ENCODE results near the gene CD63. TPM values are rescaled to one million over a fixed set of nuclear protein-coding genes. Genes with fewer than 3 reads are reported as not detected.

Gene CD63
- total RNA-seq, 2 experiments from 2014 or later: 150 to 165 TPM

DNA sequence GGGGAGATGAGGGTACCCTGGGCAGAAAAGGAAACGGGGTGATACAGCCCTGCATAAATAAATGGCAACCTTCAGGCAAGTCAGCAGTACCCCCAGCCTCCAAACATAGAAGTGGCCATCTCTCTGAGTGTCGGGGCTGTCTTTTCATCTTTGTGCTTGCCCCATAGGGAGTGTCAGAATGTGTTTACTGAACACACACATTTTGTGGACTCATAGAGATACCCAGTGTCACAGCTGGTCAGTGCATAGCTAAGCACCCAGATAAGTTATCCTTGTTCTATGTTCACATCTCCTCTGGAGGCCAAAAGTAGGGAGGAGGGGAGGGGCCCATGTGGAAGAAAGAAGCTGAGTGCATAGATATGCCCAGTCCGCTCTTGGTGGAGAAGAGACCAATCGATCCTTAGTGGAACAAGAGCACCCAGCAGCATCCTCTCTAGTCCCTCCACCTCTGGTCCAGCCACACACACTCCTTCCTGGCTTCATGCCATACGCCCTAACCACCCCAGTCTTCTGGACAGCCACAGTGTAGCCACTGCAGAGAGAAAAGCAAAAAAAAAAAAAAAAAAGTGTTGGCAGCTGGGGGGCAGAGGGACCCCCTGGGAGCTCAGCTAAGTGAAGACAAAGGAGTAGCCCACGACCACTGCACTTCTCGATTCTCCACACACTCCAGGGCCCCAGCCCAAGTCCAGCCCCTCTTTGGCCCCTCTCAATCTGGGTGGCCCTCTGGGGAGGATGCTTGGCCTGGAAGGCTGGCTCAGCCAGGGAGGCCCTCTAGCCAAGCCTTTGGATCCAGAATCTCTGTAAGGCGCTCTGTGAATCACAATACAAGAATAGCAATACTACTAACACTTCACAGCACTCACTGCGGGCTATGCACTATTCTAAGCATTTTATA is 23.7 kb downstream of the CD63 start:
- DNase-seq: no peak

DNA sequence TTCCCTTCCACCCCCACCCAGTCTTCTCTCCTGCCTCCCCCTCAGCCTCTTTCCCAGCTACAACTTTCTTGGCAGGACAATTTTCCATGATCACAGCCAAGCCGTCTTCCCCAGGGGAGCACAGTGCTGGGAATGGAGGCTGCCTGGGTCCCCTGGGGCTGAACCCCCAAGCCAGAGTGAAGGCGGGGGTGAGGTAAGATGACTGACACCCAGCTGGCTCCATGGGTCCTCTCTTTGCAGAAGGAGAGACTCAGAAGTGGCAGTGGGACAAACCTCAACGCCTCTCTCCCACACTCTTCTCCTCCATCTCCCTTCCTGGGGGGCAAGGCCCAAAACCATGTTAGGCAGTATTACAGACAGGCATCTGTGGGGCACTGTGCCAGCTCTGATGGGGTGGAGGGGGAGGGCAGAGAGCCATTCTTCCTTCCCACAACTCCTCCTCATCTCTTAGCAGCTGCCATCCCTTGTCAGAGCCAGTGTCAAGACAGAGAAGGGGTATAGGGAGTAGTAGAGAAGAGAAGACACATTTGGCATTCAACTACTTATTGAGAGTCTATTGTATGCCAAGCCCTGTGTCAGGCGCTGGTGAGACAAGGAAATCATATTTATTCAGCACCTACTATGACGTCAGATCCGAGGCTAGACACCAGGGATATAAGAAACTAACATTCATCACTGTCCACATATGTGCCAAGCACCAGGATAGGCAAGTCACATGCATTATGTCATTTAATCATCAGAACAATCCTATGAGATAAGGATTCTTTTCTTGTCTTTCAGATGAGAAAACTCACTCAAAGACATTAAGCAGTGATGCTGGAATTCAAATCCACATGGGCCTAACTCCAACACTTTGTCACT is 24.7 kb downstream of the CD63 start:
- Mint-ChIP-seq H3K27ac (no peak overlapping the region), H3K9me3 (no peaks in the 10 kb centered on the region), H3K27me3 (peaks cover 31% of the 10 kb centered on the region), H3K4me3 (no peak overlapping the region), H3K4me1 (peaks cover 13% of the 10 kb centered on the region), H3K36me3 (no peaks in the 10 kb centered on the region)
- POLR2A ChIA-PET: interaction anchor here (0.6 to 0.9 kb wide), 2 partner anchors 27 to 104 kb away, joined by 3 to 4 read pairs; no protein-coding TSS in a partner anchor
- no peak for DNase-seq
- no peak for ATAC-seq (ENCODE audit: low read depth)

More for the DNA sequence above, 23.7 kb downstream of the CD63 start:
- no peaks in the 10 kb centered on the region for H3K9me3 Mint-ChIP-seq
- H3K27me3 Mint-ChIP-seq: peaks cover 40% of the 10 kb centered on the region
- POLR2A ChIA-PET: interaction anchor here (0.7 kb wide), 1 partner anchor 11 kb away, joined by 4 read pairs; the partner anchor contains the start of gene BLOC1S1
- H3K4me1 Mint-ChIP-seq: peaks cover 14% of the 10 kb centered on the region
- H3K27ac Mint-ChIP-seq: no peak overlapping the region
- no peak overlapping the region for H3K4me3 Mint-ChIP-seq
- H3K36me3 Mint-ChIP-seq: no peaks in the 10 kb centered on the region
- ATAC-seq (ENCODE audit: low read depth): no peak

DNA sequence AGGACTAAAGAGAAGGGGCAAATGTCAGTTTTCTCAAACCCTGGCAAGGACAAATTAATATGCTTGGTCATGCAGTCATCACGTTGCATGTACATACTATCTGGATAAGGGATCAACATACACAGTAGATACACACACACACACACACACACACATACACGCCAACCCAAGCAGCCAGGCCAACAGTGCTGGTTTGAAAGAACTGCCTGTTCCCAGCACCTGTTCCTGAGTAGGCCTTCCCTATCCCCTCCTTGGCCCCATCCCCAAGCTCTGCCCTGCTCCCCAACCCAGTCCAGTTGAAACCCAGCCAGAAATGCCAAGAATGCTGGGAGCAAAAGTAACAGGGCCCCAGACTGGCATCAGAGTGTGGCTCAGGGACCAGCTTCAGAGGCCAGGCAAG is 25.5 kb downstream of the CD63 start:
- no peaks in the 10 kb centered on the region for H3K9me3 Mint-ChIP-seq
- no peak overlapping the region for H3K4me3 Mint-ChIP-seq

DNA sequence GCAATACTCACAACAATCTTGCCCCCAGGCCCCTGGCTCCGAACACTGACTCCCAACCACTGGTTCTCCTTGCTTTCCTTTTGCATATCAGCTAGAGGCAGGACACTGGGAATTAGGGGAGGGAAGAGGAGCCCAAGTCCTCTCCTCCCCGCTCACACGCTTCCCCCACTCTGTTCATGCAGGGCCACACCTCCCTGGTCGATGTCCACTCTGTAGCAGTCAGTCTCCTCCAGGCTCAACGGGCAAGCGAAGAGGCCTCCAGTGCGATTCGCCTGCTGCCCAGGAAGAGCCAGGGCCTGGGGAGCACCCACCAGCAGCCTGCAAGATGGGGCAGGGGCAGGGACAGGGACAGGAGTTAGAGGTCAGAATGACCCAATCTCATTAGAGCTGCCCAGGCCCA is 25.9 kb downstream of the CD63 start:
- no peak overlapping the region for H3K4me3 Mint-ChIP-seq
- DNase-seq (no peak), ATAC-seq (ENCODE audit: low read depth) (no peak)
- H3K9me3 Mint-ChIP-seq: no peaks in the 10 kb centered on the region
- H3K27me3 Mint-ChIP-seq: peaks cover 22% of the 10 kb centered on the region
- H3K36me3 Mint-ChIP-seq: no peaks in the 10 kb centered on the region
- H3K27ac Mint-ChIP-seq: no peak overlapping the region
- POLR2A ChIA-PET: no interaction called here
- peaks cover 3% of the 10 kb centered on the region for H3K4me1 Mint-ChIP-seq

More for the DNA sequence above, 25.5 kb downstream of the CD63 start:
- DNase-seq (no peak), ATAC-seq (ENCODE audit: low read depth) (no peak)
- peaks cover 25% of the 10 kb centered on the region for H3K27me3 Mint-ChIP-seq
- POLR2A ChIA-PET: interaction anchor here (0.9 kb wide), 1 partner anchor 28 kb away, joined by 4 read pairs; no protein-coding TSS in a partner anchor
- H3K4me1 Mint-ChIP-seq: peaks cover 6% of the 10 kb centered on the region
- no peaks in the 10 kb centered on the region for H3K36me3 Mint-ChIP-seq
- H3K27ac Mint-ChIP-seq: no peak overlapping the region

DNA sequence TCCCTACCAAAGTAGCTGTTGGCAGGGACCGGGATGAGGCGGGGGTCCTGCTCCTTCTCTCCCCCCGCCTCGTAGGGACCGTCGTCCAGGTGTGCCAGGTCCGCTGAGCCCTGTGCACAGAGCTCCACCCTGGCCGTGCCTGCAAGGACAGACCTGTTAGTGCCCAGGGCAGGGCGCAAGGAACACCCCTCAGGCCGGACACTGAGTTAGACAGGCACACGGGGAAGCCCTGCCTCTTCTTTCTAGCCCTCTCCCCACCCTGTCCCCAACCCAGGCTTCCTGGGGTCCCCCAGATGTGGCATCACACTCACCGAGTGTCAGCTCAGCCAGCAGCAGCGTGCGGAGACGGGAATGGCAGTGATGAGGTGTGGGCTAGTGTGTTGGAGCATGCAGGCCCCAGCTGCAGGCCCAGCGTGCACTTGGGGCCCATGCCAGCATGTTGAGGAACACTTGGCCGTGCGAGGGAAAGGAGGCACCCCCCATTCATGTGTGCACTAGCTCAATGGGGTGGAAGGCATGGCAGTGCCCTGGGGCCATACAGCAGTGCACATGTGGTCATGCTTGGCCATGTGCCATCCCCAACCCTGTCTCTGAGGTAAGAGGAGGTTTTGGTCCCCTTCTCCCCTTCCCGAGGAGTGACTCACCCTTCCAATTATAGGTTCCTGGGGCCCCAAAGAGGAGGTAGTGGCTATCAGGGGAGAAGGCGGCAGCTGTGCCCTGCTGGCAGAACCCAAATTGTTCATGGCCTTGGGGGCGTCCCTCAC is 28.4 kb downstream of the CD63 start:
- Mint-ChIP-seq H3K4me3 (no peak overlapping the region), H3K27ac (no peak overlapping the region), H3K36me3 (no peaks in the 10 kb centered on the region), H3K9me3 (no peaks in the 10 kb centered on the region), H3K27me3 (peaks cover 2% of the 10 kb centered on the region), H3K4me1 (no peaks in the 10 kb centered on the region)
- ATAC-seq (ENCODE audit: low read depth) (no peak), DNase-seq (no peak)
- POLR2A ChIA-PET: no interaction called here

DNA sequence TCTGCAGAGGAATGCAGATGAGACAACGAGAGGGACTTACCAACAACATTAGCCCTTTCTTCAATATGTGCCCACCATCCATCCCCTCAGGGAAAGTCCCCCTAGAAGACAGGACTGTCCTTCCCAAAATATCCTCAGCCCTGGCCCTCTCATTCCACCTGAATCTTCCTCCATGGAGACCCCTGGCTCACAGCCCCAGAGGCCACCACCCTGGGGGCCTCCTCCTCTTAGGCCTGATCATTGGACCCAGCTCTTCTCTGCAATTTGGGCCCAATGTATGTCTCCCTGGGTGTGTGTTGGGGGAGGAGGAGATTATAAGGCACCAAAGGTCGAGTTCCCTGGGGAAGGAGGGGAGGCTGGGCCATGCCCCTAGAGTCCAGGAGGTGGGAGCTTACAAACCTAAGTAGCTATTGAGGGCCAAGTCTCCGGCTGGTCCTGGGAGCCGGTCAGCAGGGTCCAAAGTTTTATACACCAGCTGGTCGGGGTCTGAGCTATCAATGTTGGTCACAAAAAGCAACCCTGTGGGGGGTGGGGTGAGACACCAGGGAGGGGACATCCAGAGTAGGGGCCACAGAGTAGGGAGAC is 29.2 kb downstream of the CD63 start:
- Mint-ChIP-seq H3K4me1 (no peaks in the 10 kb centered on the region), H3K9me3 (no peaks in the 10 kb centered on the region), H3K27me3 (peaks cover 2% of the 10 kb centered on the region), H3K27ac (no peak overlapping the region), H3K4me3 (no peak overlapping the region), H3K36me3 (no peaks in the 10 kb centered on the region)
- peak; percentile 6 for DNase-seq
- POLR2A ChIA-PET: no interaction called here
- ATAC-seq (ENCODE audit: low read depth): no peak

DNA sequence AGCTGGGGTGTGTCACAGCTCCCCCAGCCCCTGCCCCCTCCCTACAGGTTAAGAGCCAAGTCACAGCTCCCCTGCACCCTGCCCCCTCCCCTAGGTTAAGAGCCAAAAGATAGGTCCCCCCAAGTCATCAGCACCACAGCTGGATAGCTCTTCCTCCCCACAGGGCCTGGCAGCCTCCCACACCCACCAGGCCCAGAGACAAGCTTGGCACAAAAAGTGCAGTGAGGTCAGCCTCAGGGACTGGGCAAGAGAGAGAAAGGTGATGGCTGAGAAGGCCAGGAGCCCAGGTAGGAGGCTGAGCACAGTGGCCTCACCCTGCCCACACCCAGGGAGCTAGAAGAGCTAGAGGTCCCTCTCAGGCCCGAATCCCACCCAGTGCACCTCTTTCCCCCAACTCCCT is 29.8 kb downstream of the CD63 start:
- Mint-ChIP-seq H3K27ac (no peak overlapping the region), H3K36me3 (no peaks in the 10 kb centered on the region), H3K4me1 (no peaks in the 10 kb centered on the region), H3K9me3 (no peaks in the 10 kb centered on the region), H3K4me3 (no peak overlapping the region), H3K27me3 (peaks cover 2% of the 10 kb centered on the region)
- DNase-seq: peak; percentile 10
- POLR2A ChIA-PET: no interaction called here
- ATAC-seq (ENCODE audit: low read depth): no peak

DNA sequence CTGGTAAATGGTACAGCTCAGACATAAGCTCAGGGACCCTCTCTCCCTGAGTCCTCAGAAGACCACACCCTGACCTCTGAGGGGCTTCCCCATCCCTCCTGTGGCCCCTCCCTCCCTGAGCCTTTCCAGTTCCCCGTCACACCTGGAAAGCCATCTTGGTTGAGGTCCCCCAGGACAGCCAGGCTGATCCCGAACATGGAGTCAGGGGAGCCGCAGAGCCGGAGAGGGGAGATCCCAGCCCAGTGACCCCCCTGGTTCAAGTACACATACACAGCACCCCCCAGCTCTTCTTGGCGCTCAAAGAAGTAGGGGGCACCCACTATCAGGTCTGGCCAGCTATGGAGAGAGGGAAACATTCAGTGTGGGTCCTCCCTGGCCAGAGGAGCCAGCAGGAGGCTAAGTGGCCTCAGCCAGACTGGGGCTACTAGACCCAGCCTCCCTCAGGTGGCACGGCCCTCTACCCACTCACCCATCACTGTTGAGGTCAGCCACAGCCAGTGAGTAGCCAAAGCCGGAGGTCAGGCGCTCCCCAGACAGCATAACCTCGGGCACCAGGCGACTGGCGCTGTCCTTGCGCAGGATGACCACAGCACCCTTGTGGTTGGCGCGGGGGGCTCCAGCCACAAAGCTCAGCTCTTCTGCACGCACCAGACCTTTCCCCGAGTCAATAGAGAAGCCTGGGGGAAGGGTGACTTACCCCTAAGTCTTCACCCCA is 30.4 kb downstream of the CD63 start:
- H3K4me1 Mint-ChIP-seq: no peaks in the 10 kb centered on the region
- no peaks in the 10 kb centered on the region for H3K27me3 Mint-ChIP-seq
- POLR2A ChIA-PET: no interaction called here
- no peaks in the 10 kb centered on the region for H3K9me3 Mint-ChIP-seq
- no peaks in the 10 kb centered on the region for H3K36me3 Mint-ChIP-seq
- no peak overlapping the region for H3K27ac Mint-ChIP-seq
- no peak overlapping the region for H3K4me3 Mint-ChIP-seq
- peak; percentile 17 for DNase-seq
- no peak for ATAC-seq (ENCODE audit: low read depth)

DNA sequence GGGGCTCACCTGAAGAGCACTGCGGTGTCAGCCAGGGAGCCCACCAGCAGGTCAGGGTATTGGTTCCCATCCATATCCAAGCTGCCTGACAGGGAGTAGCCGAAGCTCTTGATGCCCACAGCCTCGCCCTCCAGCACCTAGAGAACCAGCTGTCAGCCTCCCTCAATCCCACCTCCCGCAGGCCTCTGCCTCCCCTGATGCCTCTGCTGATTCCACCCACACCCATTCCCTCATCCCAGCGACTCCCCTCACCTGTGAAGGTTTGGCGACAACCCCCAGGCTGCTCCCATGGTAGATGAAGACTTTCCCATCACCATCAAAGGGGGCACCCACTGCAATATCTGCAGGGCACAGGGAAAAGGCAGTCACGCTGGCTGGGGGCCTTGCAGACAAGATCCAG is 31.1 kb downstream of the CD63 start:
- Mint-ChIP-seq H3K36me3 (no peaks in the 10 kb centered on the region), H3K27ac (no peak overlapping the region), H3K27me3 (no peaks in the 10 kb centered on the region), H3K9me3 (no peaks in the 10 kb centered on the region), H3K4me3 (no peak overlapping the region), H3K4me1 (no peaks in the 10 kb centered on the region)
- POLR2A ChIA-PET: no interaction called here
- DNase-seq: peak; percentile 12
- ATAC-seq (ENCODE audit: low read depth): no peak

DNA sequence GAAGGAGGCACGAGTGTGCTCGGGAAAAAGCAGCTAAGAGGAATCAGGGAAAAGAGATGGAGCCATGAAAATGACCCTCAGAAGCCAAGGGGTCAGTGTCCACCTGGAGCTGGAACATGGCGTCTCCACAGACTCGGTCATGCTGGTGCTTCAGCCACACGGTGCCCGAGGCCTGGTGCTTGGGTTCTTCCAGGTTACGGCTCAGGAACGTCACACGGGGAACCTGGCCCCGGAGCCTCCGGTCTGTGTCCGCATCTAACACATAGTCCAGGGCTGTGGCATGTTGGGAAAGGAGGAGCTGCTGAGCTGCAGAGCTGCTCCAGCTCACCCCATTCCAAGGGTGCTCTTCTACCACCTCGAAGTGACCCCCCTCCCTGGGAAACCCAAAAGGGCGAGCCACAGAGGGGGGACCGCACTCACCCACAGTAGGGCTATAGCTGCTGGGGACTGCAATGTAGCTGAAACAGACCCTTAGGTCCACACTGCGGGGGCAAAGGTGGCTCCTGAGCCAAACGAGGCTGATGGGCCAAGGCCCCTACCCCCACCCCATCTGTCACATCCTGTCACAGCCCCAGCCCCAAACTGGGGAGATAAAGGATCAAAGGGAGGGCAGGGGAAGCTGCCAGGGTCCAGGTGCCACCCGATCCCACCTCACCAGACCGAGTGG is 31.9 kb downstream of the CD63 start:
- Mint-ChIP-seq H3K27me3 (no peaks in the 10 kb centered on the region), H3K36me3 (no peaks in the 10 kb centered on the region), H3K27ac (no peak overlapping the region), H3K9me3 (no peaks in the 10 kb centered on the region), H3K4me1 (no peaks in the 10 kb centered on the region), H3K4me3 (no peak overlapping the region)
- POLR2A ChIA-PET: no interaction called here
- DNase-seq (peak; percentile 17), ATAC-seq (ENCODE audit: low read depth) (no peak)

DNA sequence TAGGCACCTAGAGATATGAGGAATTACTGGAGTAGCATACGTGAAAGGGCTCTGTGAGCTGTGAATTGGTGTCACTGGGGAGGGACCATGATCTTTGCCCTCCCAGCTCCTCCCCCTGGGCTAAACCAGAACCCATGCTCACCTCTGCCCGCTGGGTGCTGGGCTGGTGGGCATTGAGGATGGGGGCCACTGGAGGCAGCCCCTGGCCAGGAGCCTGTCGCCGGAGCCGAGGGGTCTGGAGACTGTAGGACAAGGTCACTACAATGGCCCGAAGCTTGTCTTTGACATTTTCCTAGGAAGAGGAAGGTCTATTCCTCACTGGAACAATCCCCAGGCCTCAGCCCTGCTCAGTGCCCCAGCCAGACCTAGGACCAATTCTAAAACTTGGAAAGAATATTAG is 32.7 kb downstream of the CD63 start:
- POLR2A ChIA-PET: no interaction called here
- no peaks in the 10 kb centered on the region for H3K4me1 Mint-ChIP-seq
- H3K36me3 Mint-ChIP-seq: no peaks in the 10 kb centered on the region
- peaks cover 1% of the 10 kb centered on the region for H3K27me3 Mint-ChIP-seq
- H3K4me3 Mint-ChIP-seq: no peak overlapping the region
- no peak overlapping the region for H3K27ac Mint-ChIP-seq
- DNase-seq: peak; percentile 15
- ATAC-seq (ENCODE audit: low read depth): no peak
- no peaks in the 10 kb centered on the region for H3K9me3 Mint-ChIP-seq

DNA sequence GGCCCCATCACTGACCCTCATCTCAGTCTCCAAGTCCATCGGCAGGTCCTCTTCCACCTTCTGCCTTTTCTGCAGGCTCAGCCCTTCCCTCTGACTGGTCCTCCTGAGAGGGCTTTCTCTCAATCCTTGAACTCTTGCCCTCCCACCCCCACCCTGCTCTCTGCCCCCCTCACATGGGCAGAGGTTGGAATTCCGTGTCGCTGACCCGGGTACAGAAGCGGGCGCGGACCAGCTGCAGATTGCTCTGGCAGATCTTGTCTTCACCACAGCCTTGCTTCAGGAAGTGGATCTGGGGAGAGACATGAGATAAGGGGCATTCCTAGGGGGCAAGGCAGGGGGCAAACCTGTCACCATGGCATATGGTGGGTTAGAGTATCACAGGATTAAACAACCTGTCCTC is 33.5 kb downstream of the CD63 start:
- no peak overlapping the region for H3K27ac Mint-ChIP-seq
- no peak overlapping the region for H3K4me3 Mint-ChIP-seq
- no peaks in the 10 kb centered on the region for H3K9me3 Mint-ChIP-seq
- peaks cover 2% of the 10 kb centered on the region for H3K27me3 Mint-ChIP-seq
- DNase-seq (peak; percentile 4), ATAC-seq (ENCODE audit: low read depth) (no peak)
- no peaks in the 10 kb centered on the region for H3K4me1 Mint-ChIP-seq
- H3K36me3 Mint-ChIP-seq: no peaks in the 10 kb centered on the region
- POLR2A ChIA-PET: no interaction called here
